KOPT-K1 (cell line): Measurements from ENCODE around the gene QSOX2.

Experiments
- H3K27ac ChIP-seq: fragments of 200-600 bp; sonication (generic); 2 replicates; pipeline ENCODE4 v1.5.1; 2016; ENCODE audit warnings: antibody characterized with exemption, mild to moderate bottlenecking, low read depth, low read length; ENCODE audit not compliant: poor library complexity, severe bottlenecking
- H3K36me3 ChIP-seq: fragments of 200-600 bp; sonication (generic); 2 replicates; pipeline ENCODE4 v1.5.1; 2017; ENCODE audit warnings: antibody characterized with exemption, mild to moderate bottlenecking, low read length, moderate library complexity; ENCODE audit not compliant: insufficient read depth
- H3K9me3 ChIP-seq: fragments of 200-600 bp; sonication (generic); 2 replicates; pipeline ENCODE4 v1.5.1; 2017; ENCODE audit warnings: antibody characterized with exemption, low read length, mild to moderate bottlenecking; ENCODE audit not compliant: insufficient read depth, poor library complexity, severe bottlenecking

QSOX2 gene

DNA sequence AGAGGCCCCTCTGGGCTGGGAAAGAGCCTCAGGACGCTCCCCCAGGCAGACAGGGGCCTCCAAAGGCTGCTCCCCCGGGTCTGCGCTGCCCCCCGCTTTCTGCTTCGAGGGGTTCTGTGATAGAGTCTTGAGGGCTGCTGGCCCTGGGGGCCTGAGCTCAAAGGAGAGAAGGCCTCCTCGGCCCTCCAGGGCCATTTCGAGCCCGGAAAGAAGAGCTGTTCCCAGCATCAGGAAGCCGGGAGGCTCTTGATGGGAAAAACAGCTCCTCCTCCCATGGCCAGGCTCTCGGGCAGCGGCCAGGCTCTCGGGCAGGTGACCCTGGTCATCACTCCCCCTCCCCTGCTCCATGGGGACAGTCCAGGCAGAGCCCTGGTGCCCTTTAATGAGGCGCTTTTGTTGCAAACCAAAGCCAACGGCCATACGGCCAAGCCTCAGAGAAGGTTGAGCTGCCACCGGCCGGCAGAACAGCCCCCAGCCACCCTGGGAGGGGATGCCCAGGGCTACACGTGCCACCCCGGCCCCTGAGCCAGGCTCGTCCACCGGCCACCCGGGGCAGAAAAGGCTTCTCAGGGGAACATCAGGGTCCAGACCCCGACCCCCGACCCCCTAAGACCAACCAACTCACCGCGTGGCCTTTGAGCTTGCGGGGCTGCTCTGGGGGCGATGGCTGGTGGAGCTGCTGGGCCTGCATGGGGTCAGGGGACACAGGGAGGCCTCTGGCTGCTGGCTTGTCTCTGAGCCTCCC lies 16.2 kb upstream of the QSOX2 start:
- Histone ChIP-seq H3K27ac (no peak overlapping the region), H3K9me3 (no peaks in the 10 kb centered on the region), H3K36me3 (no peaks in the 10 kb centered on the region)

DNA sequence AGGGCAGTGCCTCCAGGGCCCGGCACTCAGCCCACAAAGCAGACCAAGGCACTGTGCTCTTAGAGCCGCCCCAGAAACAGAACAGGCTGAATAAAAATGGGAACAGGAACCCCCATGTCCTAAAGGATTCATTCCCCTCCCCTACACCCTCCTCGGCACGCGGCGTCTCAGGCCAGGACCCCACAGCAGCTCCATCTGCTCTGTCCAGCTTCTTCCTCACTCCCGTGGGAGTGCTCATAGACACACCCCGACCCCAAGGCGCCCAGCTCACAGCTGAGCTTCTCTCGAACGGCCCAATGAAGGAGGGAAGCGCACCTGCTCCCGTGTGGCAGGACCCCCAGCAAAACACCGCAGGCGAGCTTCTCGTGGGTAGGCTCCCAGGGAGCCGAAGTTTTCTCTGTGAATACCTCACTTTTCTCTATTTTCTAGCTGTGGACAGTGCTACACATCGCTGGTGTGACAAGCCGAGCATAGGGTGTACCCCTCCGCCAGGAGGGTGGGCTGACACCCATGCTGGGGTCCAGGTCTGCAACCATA lies 15.4 kb upstream of the QSOX2 start:
- Histone ChIP-seq H3K27ac (no peak overlapping the region), H3K9me3 (no peaks in the 10 kb centered on the region), H3K36me3 (no peaks in the 10 kb centered on the region)

GRCh38 chr9:136260521-136260920 lies 14.9 kb upstream of the QSOX2 start:
- no peak overlapping the region for H3K27ac ChIP-seq

GRCh38 chr9:136259836-136260235 lies 14.2 kb upstream of the QSOX2 start:
- Histone ChIP-seq H3K36me3 (no peaks in the 10 kb centered on the region), H3K27ac (no peak overlapping the region), H3K9me3 (no peaks in the 10 kb centered on the region)

More at GRCh38 chr9:136260521-136260920, 14.9 kb upstream of the QSOX2 start:
- Histone ChIP-seq H3K36me3 (no peaks in the 10 kb centered on the region), H3K9me3 (no peaks in the 10 kb centered on the region)

GRCh38 chr9:136259517-136259813 lies 13.9 kb upstream of the QSOX2 start:
- no peaks in the 10 kb centered on the region for H3K36me3 ChIP-seq
- H3K9me3 ChIP-seq: no peaks in the 10 kb centered on the region
- no peak overlapping the region for H3K27ac ChIP-seq

DNA sequence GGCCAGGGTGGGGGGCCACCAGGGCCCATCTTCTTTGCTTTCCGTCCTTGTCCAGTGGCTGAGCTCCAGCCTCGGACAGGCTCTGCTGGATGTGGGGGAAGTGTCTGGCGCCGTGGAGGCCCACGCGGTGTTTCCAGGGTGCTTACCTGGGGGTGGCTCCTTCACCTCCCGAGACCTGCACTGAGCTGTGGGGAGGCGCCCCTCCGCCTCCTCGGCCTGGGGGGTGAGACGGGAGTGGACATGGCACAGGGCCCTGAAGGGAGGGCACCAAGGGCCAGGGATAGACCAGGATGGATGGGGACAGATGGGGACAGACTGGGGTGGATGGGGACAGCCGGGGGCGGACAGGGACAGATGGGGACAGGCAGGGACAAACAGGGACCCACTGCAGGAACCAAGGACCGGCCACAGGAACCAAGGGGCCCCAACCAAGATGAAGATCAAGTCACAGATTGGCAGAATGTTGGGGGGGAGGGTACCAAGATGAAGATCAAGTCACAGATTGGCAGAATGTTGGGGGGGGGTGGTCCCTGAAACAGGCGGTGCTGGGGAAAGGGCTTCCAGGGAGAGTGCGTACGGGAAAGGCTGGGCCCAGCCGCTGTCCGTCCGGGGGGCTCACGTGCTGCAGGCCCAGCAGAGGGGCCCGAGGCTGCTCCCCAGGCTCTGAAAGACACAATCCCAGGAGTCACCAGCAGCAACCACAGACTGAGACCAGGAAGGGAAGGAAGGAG lies 13.3 kb upstream of the QSOX2 start:
- no peaks in the 10 kb centered on the region for H3K9me3 ChIP-seq
- no peaks in the 10 kb centered on the region for H3K36me3 ChIP-seq
- H3K27ac ChIP-seq: no peak overlapping the region

GRCh38 chr9:136258299-136258625 lies 12.7 kb upstream of the QSOX2 start:
- Histone ChIP-seq H3K27ac (no peak overlapping the region), H3K9me3 (no peaks in the 10 kb centered on the region), H3K36me3 (no peaks in the 10 kb centered on the region)

- Histone ChIP-seq H3K9me3 (no peaks in the 10 kb centered on the region), H3K36me3 (no peaks in the 10 kb centered on the region), H3K27ac (no peak overlapping the region)
Observed at GRCh38 chr9:136257381-136258298, 12.0 kb upstream of the QSOX2 start.

DNA sequence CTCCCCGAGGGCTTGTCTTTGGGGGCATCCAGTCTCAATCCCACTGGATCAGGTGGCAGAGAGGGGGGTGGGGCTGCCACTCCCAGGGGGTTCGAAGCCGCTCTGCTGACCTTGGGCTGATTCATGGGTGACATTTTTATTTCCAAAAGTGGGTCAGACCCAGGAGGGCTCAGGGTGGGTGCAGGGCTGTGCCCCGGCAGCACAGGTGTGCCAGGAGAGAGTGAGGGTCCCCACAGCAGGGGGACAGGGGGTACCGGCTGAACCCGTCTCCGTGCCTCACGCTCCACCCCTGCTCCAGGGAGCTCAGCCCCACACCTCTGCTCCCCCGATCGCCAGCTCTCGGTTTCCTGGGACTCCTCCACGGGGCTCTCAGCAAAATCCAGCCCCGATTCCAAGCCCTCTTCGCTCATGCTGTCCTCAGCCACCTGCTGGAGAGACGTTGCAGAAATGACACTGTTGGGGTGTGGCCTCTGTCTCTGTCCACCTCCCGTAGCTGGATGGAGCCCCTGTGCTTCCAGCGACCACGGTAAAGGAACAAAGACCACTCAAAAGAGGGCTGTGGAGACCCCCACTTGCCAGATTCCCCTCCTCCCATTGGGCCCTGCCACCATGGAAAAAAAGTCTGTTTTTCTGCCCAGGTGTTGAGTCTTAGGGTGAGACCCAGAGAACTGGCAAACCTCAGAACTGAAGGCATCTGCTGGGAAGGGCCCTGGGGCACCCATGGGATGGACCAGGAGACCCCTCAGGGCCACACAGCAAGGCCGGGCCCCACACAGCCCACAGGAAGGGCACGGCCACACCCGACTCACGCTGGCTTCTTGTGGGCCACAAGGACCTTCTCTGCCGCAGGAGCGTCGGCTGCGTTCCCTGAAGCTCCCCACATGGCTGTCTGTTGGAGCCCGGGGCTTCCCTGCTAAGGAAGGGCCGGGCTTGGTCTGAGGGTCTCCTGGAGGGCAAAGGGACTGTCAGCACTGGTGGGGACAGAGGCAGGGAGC lies 10.6 kb upstream of the QSOX2 start:
- Histone ChIP-seq H3K9me3 (no peaks in the 10 kb centered on the region), H3K27ac (no peak overlapping the region), H3K36me3 (no peaks in the 10 kb centered on the region)

DNA sequence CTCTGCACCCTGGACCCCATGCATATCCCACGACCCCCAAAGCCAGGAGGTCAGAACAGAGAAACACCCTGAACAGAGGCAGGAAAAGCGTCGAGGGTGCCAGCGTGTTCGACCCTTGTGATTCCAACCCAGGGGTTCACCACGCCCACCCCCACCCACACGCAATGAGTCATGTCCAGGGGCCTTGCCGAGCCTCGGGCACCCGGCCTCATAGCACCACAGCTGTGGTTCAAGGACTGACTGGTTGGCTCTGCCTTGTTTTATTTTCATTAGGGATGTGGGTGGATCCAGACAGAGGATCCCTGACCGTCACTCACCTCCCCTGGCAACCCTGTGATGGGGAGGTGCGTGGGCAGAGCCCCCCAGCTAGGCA lies 9.5 kb upstream of the QSOX2 start:
- no peaks in the 10 kb centered on the region for H3K9me3 ChIP-seq
- H3K36me3 ChIP-seq: no peaks in the 10 kb centered on the region
- no peak overlapping the region for H3K27ac ChIP-seq

DNA sequence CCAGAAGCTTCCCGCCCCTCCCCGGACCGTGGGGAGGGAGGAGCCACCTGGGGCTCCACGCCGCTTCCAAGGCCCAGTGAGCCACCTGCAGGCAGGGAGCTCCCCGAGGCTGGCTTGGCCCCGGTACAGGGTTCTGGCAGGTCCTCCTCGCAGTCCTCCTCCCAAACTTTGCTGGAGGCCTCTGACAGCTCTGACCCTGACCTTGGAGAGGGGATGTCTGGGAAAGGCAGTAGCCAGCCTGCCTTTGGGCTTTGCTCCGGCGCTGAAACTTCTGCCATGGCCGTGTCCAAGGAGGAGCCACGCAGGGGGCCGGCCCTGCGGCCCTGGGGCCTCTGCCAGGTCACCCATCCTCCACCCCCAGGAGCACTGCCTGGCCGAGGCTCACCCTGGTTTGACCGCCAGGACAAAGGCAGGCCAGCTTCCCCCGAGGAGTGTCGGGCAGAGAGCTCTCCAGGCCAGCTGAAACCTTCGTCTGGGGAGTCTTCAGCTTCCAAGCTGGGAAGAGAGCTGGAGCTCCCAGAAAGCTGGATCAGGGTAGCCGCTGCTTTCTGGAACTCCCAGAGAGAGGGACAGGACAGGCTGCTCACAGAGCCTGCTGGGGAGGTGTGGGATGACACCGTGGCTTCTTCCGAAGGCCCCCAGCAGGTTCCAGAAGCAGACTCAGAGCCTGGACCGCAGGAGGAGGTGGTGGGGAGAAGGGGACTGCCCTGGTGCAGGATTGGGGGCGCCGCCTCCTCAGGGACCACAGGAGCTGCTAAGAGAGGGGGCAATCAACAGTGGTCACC lies 9.0 kb upstream of the QSOX2 start:
- Histone ChIP-seq H3K27ac (no peak overlapping the region), H3K36me3 (no peaks in the 10 kb centered on the region), H3K9me3 (no peaks in the 10 kb centered on the region)

DNA sequence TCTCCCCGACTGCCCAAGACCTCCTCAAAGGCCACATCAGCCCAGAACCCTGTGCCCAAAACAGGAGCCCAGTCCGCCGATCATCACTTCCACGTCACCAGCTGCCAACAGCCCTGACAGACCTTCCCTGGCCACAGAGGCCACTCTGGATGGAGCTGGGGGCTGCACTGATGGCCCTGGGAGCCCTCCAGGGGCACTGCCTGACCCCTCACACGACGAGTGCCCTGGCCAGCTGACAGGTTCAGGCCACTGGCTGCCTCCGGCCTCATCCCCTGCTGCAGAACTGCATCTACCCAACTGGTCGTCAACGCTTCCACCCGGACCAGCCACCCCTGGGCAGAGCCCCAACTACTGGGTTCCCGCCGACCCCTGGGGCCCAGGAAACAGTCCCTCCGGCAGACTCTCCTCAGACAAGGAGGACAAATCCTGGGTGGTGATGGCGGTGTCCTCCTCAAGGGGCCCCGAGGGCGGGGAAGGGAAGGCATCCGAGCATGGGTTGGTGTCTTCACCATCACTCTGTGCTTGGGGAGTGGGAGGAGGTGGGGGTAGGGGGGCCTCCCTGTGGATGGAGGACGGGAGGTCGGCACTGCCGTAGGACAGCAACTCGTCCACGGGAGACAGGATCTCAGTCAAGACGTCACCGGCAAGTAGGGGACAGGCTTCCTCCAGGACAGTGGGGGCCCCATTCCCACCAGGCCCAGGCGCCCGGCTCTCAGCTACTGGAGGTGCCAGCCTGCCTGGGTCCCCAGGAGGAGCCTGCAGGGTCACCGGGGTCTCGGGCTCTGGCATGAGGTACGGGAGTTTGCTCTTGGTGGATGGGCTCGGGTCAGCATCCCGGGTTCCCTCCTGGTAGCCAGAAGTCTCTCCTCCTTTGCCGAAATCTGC lies 7.9 kb upstream of the QSOX2 start:
- Histone ChIP-seq H3K27ac (no peak overlapping the region), H3K9me3 (no peaks in the 10 kb centered on the region), H3K36me3 (no peaks in the 10 kb centered on the region)

- Histone ChIP-seq H3K27ac (no peak overlapping the region), H3K9me3 (no peaks in the 10 kb centered on the region), H3K36me3 (no peaks in the 10 kb centered on the region)
Observed at GRCh38 chr9:136252846-136253245, 7.2 kb upstream of the QSOX2 start.
